T47D (cell line): ENCODE measurements around the gene TMEM138.
"Not testable (repeated sequence)": the region's sequence is repeated elsewhere in the genome, so short reads cannot be mapped to it uniquely, and the experiment has no call there.

Experiments
- DNase-seq, 2 experiments: peaks; one replicate each; pipeline versions ENCODE4 v3.0.0 to v3.0.0-alpha.2; 2011 to 2012; ENCODE audit warnings: low read depth in 1 of 2, low spot score in 1 of 2
- JUND ChIP-seq: IDR thresholded peaks from 2 replicates; pipeline ENCODE4 v1.6.1; 2012; ENCODE audit warnings: low read depth
- in situ Hi-C: cut with HindIII; loops from 2 replicates; pipeline ENCODE4 v1.10.0; 2016; ENCODE audit warnings: low sequenced_read_pairs, low pct_unique_long_range_greater_than_20kb

Gene TMEM138

DNA sequence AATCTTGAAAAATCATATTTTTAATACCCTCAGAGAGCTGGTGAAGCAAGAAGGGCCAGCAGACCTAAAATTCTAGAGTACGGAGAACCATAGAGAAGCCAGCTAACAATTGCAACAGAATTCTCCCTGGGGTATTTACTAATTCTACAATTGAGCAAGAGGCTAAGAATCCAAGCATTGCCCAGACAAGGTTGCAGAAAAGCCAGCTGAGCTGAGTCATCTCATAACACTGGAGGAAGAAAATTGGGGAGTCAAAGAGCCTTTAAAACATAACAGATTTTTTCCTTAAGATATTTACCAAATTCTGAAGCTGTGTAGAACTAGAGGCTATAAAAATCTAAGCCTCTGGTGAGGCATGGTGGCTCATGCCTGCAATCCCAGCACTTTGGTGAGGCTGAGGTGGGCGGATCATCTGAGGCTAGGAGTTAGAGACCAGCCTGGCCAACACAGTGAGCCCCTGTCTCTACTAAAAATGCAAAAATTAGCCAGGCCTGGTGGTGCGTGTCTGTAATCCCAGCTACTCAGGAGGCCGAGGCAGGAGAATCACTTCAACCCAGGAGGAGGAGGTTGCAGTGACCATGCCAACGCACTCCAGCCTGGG is 16.6 kb downstream of the TMEM138 start:
- peak; percentile 82; the same call in 1 of the 2 replicates for TF ChIP-seq JUND
- DNase-seq = peak; percentile 69 to 84
- in situ Hi-C loops = no loop called here

DNA sequence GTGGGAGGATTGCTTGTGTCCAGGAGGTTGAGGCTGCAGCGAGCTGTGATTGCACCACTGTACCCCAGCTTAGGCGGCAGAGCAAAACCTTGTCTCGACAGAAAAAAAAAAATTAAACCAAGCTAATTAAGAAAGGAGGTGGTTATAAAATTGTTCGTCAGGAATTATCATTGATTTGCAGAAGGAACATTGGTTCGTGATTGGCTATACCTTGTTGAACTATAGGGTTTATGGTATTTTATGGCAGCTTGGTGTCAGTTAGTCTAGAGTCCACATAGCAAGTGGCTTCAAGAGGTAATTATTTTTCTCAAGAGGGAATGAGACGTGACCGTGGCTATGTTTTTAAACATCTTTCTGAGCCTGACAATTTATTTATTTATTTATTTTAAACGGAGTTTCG is 18.7 kb downstream of the TMEM138 start:
- TF ChIP-seq JUND = no peak
- in situ Hi-C loops = no loop called here
- no peak for DNase-seq

DNA sequence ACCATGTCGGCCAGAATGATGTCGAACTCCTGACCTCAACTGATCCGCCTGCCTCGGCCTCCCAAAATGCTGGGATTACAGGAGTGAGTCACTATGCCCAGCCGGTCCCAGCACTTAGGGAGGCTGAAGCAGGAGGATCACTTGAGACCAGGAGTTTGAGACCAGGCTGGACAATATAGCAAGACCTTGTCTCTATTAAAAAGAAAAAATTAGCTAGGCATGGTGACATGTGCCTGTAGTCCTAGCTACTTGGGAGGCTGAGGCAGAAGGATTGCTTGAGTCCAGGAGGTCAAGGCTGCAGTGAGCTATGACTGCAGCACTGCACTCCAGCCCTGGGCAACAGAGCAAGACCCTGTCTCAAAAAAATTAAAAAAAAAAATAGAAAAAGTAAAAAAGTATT is 21.7 kb downstream of the TMEM138 start:
- DNase-seq, in situ Hi-C loops: not testable (repeated sequence)

DNA sequence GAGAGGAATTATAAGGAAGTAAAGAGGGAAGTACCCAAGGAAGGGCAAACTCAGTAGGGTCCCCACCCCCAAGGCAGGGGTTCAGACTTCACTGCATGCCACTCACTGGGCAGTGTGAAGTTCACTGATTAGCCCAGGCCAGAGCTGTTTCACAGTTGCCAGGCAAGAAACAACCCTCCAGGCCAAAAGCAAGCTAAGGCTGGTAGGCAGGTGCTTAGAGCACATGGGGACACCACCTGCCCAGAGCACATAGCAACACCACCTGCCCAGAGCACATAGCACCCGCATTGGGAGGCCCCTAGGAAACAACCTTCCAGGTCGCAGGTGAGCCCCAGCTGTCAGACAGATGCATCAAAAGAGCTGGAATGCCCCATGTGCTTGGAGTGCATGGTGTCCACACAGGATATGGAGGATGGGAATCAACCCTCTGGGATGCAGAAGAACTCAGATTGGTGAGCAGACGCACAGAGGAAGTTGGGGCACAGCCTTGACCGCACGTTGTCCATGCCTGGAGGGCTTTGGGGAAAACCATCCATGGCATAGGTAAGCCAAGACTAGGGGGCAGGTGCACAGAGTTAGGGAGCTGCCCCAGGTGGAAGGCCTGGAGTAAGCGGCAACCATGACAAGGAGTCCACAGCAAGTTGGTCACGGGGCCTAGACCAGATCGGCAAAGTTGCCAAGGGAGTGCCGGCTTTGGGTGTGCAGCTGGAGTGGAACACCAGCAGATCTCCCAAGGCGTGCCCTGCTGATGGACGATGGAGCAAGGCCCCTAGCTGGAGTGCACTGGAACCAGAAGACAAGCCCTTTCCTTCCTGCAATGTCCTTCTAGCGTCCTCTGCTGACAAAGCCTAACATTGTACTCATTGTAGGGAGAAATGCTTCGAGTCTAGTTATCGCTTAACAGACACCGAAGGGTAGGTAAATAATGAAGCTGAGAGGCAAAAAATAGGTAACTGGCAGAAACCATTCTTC is 22.4 kb downstream of the TMEM138 start:
- peak in 1 of 2 experiments; percentile 69 for DNase-seq
- no peak for TF ChIP-seq JUND
- in situ Hi-C loops = no loop called here

DNA sequence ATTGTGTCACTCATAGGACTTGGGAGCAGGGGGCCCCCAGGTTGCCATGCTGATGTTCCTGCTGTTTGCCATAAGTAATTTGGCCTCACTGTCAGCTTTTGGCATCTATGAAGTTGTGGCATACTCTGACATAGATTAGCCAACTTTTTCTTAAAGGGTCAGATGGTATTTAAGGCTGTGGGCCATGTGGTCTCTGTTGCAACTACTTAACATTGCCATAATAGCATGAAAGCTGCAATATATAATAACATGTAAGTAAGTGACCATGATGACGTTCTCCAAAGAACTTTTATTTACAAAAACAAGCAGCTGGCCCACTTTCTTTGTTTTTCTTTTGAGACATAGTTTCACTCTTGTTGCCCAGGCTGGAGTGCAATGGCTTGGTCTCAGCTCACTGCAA is 28.0 kb downstream of the TMEM138 start:
- TF ChIP-seq JUND = no peak
- in situ Hi-C loops = no loop called here
- DNase-seq = no peak

DNA sequence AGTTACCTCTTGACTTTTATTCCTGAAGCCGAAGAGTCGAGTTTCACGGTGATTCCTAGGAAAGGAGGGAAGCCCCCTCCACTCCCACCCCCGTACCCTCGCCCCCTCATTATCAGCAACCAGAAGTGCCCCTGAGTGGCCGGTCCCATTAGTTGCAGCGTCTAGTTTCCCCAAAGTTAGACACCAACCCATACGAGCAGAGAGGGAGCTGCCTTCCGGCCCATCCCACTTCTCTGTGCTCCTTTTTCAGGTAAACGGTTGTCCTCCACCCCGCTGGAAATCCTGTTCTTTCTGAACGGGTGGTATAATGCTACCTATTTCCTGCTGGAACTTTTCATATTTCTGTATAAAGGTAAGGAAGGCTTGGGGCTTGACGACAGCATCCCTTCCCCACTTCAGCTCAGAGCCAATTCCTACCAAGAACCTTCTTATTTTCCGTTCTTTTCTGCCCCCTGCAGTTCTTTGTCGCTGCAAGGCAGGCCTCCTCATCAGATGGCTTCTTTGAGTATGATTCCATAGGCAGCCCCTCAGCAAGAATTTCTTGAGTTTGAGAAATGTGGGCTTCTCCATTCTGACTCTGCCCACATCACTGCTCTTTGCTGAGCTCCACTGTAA is 30.9 kb downstream of the TMEM138 start:
- no peak for TF ChIP-seq JUND
- in situ Hi-C loops = no loop called here
- DNase-seq = peak in 1 of 2 experiments; percentile 43

DNA sequence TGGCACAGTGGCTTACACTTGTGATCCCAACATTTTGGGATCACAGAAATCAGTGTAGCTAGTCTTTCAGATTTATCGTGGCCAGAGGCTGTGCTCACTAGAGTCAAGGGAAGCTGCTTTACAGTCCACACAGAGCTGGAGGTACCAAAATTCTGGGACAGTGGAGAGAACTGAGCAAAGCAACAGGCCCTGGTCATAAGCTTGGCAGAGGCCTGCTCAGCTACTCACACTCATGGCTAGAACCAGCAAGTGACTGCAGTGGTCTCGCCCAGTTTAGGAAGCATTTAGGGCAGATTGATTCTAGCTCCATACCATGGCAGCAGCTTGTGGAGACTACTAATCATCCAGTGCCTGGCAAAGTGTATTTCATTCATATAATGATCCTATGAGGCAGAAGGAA is 39.0 kb downstream of the TMEM138 start:
- DNase-seq = no peak
- TF ChIP-seq JUND = no peak
- in situ Hi-C loops = no loop called here

DNA sequence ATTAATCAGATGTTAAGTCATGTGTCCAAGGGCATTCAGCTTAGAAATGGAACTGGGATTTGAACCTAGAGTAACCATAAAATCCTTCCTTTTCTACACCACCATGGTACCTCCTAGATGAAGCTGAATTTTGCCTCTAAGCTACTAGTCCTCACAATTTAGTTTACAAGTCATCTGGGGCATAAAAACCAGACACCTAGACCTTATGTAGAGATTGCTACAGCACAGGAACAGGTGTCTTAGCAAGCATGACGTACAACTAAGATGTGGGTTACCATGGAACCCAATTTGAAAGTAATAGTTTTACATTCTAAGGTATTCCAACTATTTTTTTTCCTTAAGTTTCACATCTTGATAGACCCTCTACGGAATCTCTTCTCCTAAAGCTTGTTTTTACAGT is 39.4 kb downstream of the TMEM138 start:
- in situ Hi-C loops = no loop called here
- no peak for TF ChIP-seq JUND

DNA sequence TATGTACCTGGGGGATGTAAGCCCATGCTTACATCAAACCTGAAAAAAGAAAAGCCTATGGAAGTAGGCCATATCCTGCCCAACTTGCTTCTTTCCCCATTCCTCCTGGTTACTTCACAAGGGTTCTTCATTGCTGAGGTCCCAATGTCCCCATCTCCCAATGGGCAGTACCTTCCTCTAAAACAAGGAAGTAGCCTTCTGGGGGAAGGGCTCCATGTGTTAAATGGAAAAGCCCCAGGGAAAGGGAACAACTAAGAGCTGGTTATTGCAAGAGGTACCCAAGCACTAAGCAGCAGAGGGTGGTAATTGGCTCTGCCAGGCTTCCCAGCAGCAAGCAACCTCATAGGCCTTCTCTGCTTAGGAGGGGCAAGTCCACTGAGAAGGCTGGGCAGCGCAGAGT is 41.5 kb downstream of the TMEM138 start:
- no peak for DNase-seq
- TF ChIP-seq JUND = no peak
- in situ Hi-C loops = no loop called here

More for the DNA sequence above, 39.4 kb downstream of the TMEM138 start:
- DNase-seq = no peak

DNA sequence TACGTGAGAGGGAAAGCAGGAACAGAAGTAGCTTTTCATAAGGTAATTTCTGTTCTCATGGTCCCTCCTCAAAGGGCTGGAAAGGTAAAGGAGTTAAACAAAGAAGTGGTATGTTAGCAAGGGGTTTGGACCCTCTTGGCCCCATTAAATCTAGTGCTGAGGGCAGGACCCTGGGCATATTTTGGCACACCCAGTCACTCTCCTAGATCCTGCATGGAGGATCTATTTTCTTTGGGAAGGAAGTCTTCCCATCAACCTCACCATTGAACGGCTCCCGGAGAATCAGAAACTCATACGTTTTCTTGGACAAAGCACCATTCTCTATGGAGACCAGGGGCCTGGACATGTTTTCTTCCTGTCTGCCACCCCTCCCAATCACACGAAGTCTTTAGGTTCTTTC is 41.9 kb downstream of the TMEM138 start:
- TF ChIP-seq JUND = no peak
- DNase-seq = no peak
- in situ Hi-C loops = no loop called here

DNA sequence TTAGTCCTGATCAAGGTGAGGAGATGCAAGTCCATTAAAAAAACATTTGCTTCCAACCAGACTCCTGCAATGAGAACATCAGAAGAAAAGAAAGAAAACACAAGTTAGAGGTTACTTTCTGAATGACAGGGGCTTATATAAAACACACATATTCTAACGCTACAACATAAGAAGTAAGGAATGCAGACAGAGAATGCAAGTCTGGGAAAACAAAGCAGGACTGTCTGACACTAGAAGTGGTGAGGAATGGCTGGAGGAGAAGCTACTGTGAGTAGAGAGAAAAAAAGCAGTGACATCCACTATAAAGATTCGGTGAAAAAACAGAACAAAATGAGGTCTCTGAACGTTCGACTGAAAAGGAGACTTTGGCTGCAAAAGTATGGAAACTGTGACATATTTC is 42.5 kb downstream of the TMEM138 start:
- TF ChIP-seq JUND = no peak
- in situ Hi-C loops = no loop called here
- DNase-seq = no peak

DNA sequence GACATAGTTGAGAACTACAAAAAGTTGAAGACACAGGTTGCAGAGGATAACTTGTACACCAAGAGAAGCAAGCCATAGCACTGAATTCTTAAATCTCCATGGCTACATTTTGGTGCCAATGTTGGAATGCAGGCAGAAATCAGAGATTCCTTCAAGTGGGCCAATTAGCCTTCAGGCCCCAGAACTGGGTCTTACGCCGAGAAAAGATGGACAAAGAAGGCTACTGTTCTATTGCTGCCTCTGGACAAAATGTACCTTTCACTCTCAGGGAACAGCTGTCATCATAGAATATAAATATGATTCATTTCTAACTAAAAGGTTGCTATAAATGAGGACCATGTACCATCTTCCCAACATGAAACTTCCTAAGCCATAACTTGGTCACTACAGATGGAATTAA is 43.9 kb downstream of the TMEM138 start:
- TF ChIP-seq JUND = no peak
- DNase-seq = no peak
- in situ Hi-C loops = no loop called here
